ENCODE measurements around the gene IDS.
A peak's percentile ranks its signal among the peaks of the same experiment; 100 is the strongest.
"Not testable (repeated sequence)": the region's sequence is repeated elsewhere in the genome, so short reads cannot be mapped to it uniquely, and the experiment has no call there.

Gene IDS, protein sequence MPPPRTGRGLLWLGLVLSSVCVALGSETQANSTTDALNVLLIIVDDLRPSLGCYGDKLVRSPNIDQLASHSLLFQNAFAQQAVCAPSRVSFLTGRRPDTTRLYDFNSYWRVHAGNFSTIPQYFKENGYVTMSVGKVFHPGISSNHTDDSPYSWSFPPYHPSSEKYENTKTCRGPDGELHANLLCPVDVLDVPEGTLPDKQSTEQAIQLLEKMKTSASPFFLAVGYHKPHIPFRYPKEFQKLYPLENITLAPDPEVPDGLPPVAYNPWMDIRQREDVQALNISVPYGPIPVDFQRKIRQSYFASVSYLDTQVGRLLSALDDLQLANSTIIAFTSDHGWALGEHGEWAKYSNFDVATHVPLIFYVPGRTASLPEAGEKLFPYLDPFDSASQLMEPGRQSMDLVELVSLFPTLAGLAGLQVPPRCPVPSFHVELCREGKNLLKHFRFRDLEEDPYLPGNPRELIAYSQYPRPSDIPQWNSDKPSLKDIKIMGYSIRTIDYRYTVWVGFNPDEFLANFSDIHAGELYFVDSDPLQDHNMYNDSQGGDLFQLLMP

DNA sequence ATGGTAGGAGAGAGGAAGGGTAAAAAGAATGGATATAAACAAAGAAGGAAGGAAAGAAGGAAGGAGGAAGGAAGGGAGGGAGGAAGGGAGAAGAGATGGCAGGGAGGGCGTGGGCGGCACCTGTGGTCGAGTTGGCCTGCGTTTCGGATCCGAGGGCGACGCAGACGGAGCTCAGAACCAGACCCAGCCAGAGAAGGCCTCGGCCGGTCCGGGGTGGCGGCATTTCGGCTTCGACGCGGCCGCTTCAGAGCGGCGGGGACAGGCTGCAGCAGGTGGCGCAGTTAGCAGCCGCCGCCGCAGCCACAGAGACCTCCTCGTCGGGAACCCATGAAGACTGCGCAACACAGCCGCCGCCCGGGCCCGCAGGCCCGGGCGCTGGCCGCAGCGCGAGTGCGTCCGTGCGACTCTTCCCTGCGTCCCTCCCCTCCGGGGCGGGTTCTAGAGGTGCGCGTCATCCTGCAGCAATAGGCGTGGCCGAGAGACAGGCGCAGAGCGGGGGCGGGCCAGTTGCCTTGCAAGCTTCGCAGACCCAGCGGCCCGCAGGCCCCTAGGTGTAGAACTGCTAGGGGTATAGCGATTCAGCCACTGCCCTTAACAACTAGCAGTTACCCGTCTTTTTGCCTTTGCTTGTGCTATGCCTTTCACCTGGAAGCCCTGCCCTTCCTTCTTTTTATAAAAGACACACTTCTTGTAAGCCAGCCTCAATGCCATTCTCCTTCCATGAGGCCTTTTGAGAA is at the start of gene IDS:
Gene IDS (minus strand): TSS at position 392 of the 737 bp plus-strand sequence. CDS start 169 bp downstream, at position 223.
- peak; percentile 68 for DNase-seq

DNA sequence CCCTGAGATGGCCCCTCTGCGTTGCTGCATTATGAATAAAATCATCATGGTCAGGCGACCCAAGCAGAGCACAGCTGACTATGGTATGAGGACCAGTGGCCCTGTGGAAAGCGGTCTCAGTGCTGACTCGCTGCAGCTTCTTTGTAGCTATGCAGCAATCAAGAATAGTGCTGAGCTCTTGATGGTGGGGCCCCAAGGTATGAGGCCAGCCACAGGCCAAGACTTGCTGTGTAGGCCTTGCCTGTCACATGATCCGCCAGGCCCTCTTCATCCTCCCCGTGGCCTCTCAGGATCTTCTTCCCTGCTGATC is 46.8 kb upstream of the IDS start:
- not testable (repeated sequence) for DNase-seq

DNA sequence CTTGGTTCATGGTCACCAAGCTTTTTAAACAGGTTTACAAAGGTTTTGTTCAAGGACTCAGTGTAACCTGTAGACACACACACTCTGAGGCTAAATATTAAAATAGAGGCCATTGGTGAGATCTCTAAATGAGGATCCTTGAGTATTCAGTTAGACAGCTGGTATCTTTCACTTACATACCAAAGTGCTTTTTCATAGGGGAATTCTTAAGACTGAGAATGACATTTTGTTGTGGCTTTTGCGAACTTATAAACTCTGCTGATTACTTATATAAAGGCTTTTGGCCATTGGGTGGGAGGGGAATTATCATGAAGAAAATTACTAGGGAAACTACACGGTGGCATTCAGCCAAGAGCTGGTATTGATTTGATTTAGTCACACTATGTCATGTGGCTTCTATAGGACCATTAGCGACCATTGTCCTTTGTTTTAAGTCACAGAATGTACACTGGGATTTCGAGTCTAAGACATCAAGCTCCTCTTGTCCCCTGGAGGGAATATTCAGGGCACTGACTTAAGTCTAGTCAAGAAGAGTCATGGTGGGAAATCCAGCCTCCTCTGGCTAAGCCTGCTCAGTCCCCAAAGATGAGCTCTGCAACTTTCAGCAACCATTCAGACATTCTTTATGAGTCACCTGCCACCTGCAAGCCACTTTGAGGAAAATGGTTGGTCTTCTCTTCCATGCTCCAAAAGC is 46.3 kb upstream of the IDS start:
- not testable (repeated sequence) for DNase-seq

DNA sequence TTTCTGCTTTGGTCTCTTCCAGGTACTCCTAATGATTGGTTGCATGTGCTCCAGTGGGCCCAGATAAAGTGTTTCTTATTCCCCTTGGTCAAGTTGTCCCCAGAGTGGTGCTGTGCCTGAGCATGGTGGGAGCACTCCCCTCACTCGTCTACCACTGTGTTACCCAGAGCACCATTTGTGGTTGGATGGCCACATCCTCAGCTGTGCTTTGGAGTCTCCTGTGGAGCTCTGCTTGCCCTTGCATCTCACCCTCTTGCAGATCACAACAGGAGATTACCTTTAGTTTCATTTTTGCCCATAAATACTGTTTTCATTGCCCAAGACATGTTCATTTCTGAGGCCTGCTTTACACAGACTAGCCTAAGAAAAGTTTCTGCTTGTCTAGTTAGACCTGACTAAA is 45.3 kb upstream of the IDS start:
- DNase-seq = not testable (repeated sequence)

DNA sequence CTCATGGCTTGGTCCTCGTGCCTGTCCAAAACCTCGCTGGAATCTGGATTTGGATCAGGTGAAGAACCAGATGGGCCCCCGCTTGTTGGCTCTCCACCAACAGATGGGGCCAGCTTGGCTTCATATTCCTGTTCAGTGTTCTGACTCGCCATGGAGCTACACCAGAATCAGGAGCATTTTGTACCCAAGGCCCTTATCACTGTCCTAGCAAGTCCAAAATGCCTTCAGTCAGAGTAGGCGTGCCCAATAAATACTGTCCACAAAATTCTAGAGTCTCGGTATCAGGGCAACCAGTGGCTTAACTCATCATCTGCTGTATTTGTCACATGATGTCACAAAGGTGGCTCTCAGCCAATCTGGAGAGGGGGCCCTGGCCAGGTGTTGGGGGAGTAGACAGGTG is 44.6 kb upstream of the IDS start, which contains the start of gene HSFX3:
Gene HSFX3 (minus strand): TSS at position 224 of the 400 bp plus-strand sequence. CDS start 72 bp downstream, at position 152.
- not testable (repeated sequence) for DNase-seq

DNA sequence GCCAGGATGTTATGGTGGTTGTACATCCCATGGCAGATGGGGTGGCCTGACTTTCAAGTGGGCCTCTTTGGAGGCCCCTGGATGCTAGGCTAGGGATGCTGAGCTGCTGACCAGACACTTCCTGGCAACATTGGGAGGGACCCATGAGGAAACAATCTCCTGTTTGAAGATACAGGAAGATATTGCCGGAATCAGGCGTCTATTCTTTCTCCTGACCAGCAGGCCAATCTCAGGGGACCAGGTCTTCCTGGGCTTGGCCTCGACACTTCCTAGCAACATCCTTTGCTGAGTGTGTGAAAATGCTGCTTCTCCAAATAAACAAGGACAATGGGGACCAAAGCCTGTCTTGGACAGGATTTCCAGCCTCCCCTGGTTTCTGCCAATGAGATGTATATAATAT is 42.7 kb upstream of the IDS start:
- not testable (repeated sequence) for DNase-seq

DNA sequence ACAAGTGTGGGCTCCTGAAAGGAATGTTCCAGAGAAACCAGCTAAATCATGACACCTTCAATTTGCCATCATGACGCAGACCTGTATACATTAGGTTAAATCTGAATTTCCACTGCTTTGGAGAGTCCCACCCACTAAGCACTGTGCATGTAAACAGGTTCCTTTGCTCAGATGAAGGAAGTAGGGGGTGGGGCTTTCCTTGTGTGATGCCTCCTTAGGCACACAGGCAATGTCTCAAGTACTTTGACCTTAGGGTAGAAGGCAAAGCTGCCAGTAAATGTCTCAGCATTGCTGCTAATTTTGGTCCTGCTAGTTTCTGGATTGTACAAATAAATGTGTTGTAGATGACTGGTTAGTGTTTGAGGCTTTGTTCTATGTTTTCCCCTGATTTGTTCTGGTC is 41.9 kb upstream of the IDS start:
- not testable (repeated sequence) for DNase-seq

DNA sequence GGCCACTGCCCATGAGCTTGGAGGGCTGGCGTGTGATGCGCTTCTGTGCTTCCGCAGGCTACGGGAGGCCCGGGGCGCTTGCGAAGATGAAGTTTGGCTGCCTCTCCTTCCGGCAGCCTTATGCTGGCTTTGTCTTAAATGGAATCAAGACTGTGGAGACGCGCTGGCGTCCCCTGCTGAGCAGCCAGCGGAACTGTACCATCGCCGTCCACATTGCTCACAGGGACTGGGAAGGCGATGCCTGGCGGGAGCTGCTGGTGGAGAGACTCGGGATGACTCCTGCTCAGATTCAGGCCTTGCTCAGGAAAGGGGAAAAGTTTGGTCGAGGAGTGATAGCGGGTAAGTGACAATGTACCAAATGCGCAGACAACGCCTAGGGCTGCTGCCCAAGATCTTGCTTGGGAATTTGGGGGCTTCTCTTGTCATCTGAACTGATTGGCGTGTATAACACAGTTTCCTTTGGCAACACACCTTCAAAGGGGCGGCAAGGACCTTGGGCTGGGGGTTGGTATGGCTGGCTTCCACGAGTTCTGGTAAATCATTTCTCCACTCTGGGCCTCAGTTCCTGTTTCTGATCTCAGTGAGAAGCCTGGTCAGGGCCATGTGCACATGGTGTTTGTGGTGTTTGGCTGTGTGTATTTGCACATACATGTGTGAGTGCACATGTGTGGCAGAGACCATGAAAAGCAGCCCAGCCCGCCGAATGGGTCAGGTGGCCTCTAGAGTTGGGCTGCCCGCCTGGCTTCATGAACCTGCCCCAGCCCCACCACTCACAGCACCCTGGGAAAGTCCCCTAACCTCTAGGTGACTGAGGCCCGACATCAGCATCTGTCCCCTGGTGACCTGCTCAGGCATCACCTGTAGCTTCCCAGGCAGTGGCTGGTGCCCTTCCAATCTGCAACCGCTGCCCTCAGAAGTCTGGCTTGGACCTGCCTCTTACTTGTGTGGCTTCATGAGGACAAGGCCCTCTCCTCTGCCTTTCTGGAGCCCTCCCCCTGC is 40.7 kb upstream of the IDS start:
- DNase-seq = not testable (repeated sequence)

DNA sequence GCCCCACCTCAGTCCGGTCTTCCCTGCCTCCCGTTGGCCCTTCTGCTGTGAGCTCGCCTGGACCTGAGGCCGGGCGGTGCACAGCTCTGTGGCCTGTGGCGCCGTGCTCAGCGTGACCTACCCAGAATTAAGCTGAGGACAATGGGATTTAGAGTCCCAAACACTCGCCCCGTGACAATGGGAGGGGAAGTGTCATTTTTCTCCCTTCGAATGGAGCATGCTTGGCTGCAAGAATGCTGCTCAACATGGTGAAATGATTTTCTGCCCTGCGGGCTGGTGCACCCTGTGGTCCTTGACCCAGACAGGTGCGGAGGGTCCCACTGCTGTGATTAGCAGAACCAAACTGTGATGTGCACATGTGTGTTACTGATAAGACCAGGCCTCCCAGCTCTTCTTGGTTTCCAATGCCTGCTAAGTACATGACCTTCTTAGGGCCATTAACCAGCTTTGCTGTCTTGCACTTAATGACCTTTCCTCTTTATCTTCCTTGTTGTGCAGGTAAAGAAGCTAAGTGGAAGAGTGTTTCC is 36.5 kb upstream of the IDS start:
- DNase-seq = no peak

DNA sequence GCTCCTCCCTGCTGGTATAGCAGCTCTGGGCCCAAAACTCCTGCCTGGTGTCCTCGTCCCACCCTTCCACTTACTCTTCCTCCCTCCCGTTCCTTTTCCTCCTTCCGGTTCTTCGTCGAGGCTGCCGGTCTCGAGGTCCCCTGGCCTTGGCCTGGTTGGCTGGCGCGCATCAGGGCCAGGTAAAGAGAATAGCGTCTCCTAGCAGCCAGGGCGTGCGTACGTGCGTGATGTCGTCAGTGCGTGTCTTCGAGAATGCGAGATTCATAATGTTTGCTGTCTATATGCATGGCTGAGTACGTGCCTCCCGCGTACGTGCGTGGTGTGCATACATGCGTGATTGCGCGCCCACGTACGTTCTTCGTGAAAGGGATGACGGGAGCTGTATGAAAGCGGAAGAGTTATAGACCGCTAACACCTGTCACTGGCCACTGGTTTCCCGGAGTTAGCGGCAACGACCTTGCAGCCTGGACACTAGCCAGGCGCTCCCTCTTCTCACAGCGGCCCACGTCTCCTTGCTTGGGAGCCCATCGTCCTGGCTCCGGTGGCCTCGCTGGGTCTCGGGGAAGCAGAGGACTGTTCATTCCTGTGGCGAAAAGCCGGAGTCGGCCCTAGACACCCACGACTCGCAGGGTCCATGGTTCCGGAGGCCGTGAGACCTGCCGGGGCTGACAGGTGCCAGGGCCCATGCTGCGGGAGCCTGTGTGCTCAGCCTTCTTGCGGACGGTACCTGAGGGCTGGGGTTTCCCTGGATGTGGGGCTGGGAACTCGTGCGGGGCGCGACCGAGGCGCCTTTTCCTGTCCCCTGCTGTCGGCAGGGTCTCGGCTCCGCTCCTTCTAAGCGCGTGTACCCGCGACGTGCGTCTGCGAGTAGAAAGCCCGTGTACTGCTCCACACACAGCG is 35.8 kb upstream of the IDS start, which contains the start of gene EOLA1:
Gene EOLA1 (plus strand): TSS at position 392 of the 900 bp plus-strand sequence. CDS start 4,619 bp downstream, outside the sequence.
- no peak for DNase-seq

DNA sequence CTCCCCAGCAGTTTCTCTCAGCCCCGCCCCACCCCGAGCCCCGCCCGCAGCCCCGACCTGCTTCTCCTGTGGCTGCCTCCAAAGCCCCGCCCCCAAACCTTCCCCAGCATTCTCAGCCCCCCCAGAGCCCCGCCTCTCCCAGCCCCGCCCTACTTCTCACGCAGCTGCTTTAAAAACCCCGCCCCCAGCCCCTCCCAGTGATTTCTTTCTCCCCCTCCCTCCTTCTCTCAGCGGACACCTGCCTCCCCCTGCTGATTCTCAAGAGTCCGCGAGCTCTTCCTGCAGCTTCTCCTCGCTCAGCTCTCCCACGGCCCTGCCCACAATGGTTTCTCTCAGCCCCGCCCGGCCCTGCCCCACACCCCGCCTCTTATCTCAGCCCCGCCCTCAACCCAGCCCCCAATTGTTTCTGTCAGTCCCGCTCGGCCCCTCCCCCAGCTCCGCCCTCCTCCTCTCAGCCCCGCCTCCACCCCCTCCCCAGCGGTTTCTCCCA is 35.1 kb upstream of the IDS start:
- peak; percentile 69 for DNase-seq

DNA sequence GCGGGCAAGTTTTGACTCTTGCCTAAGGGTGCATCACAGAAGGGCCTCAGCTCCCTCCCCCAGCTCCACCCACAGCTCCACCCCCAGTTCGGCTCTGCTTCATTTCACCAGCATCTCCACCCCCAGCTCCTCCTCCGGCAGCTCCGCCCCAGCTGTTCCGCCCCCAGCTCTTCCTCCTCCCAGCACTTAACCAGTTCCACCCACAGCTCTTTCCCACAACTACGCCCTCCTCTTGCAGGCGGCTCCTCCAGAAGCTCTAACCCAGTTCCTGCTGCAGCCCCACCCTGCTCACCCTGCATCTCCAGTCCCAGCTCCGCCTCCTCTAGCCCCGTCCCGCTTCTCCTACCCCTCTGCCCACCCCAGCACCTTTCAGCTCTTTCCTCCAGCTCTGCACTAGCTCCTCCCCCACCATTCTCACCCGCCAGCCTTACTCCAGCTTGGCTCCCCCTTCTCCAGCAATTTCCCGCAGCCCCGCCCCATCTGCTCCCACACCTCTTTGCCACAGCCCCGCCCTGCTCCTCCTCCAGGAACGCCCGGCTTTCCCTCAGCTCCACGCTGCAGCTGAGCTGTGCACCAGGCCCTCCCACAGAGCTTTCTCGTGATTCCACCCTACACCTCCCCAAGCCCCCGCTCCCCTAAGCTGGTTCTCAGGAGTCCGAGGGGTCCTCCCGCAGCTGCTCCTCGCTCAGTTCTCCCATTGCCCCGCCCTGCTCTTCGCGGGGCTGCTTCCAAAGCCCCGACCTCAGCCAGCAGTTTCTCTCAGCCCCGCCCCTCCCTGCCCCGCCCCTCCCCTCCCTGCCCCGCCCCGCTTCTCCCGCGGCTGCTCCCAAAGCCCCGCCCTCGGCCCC is 34.4 kb upstream of the IDS start:
- peak; percentile 71 for DNase-seq

DNA sequence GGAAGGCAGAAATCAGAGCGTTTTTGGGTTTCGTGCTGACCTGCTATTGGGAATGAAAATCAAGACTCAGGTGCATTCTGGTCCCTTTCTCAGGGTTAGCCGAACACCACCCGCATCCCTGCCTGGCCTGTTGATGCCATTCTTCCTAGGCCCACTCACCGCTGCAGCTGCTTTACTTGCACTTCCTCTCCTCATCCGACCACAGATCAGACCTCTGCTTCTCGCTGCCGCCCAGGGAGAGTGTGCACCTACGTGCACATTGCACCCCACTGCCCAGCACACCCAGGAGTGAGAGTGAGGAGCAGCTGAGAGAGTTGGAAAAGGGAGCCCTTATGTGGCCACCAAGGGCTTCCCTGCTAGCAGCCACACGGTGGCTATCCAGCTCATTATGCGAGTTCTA is 32.4 kb upstream of the IDS start:
- not testable (repeated sequence) for DNase-seq

DNA sequence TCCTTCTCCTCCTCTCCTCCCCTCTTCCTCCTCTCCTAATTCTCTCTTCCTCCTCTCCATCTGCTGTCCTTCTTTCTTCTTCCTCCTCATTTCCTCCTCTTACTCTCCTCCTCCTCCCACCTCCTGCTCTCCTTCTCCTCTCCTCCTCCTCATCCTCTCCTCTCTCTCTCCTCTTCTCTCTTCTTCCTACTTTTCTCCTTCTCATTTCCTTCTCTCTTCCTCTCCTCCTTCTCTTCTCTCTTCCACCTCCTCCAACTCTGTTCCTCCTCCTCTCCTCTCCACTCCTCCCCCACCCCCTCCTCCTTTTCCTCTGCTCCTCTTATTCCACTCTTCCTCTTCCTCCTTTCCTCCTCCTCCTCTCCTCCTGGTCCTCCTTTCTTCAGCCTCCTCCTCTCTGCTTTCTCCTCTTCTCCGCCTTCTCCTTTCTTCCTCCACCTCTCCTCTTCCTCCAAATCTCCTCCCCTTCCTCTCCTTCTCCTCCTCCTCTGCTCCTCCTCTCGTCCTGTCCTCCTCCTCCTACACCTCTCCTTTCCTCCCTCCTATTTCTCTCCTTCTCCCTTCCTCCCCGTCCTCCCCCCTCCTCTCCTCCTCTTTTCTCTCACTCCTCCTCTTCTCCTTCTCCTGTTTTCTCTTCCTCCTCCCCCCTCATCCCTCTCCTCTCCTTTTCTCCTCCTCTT is 30.0 kb upstream of the IDS start:
- not testable (repeated sequence) for DNase-seq

DNA sequence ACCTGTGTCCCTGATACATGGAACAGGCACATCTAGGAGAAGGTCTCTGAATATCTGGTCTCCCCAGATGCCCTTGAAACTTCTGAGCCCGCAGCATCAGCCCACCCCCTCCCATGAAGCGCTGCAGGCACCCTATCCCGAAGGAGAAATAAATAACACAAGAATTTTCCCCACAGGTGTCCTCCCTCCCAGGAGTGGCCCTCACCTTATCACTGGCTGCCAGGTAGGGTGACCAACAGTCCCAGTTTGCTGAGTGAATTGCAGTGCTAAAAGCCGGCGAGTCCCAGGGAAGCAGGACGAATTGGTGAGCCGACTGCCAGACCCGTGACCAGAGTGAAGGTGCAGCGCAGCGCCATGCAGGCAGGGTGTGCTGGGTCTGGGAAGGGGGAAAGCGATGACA is 28.9 kb upstream of the IDS start:
- not testable (repeated sequence) for DNase-seq

DNA sequence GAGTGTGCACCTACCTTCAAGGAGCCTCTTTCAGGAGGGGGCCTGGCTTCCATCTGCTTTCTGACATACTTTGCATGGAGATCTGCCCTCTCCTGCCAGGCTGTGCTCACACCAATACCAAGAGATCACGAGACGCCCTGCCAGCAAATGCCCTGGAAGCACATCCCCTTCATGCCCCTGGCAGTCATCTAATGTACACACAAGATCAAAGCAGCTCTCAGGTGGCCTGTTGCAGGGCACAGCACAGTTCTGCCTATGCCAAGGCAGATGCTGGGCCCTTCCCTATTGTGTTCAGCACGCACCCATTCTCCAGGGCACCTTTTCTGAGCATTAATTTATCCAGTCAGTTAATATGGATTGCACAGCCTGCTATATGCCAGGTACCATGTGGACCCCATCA is 27.8 kb upstream of the IDS start:
- not testable (repeated sequence) for DNase-seq

DNA sequence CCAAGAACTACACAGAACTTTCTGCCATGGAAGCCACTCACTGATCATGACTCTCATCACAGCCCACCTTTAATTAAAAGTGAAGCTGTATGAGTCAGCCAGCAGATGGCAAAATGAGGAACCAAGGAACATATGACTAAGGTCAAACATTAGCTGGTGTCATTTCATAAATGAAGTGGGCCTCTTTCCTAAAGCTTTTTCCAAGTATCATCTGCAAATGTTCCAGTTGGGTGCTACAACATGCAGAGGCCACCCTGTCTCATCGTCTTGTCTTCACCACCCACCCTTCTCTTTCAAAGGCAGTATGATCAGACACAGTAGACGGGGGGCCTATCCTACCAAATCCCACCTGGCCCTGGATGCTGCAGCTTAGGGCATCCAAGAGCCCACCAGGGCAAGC is 26.5 kb upstream of the IDS start:
- no peak for DNase-seq

DNA sequence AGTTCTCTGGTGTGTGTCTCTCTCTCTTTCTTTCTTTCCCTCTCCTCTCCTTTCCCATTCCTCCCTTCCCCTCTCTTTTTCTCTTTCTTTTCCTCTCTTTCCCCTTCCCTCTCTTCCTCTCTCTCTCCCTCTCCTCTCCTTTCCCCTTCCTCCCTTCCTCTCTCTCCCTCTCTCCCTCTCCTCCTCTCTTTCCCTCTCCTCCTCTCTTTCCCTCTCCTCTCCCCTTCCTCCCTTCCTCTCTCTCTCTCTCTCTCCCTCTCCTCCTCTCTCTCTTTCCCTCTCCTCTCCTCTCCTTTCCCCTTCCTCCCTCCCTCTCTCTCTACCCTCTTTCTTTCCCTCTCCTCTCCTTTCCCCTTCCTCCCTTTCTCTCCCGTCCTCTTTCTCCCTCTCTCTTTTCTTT is 23.3 kb upstream of the IDS start:
- no peak for DNase-seq

DNA sequence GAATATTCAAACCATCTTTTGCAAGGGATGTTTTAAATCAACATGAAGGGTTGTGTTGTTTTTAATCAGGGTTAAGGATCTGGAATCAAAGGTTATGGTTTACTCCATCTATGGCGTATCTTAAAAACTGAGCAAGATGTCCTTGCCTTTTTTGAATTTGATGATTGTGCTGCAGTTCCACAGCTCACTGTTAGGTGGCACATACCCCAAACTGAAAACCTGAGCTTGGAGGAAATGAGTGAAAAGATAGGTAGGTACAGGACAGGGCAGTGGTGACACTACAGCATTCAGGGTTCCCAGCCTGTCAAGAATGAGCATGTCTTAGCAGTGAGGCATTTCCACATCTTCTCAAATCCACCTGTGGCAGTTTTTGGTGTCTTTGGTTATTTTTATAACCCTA is 22.6 kb upstream of the IDS start:
- no peak for DNase-seq
